GM23338 (cell line): ENCODE results near the gene COG6.

Experiments
- POLR2AphosphoS5 ChIP-seq: IDR thresholded peaks from 2 replicates; pipeline ENCODE4 v1.6.1; 2016; ENCODE audit warnings: antibody characterized with exemption, low read depth
- TF ChIP-seq, protein P1 (sequence below), 2 experiments: fragments of 200-600 bp in 1 of 2; sonication (generic) in 1 of 2; conservative IDR thresholded peaks; 2 replicates each; pipeline versions ENCODE4 v1.5.1 to v1.6.1; 2016 to 2017; ENCODE audit warnings: antibody characterized with exemption in 2 of 2, low read depth in 2 of 2, mild to moderate bottlenecking in 2 of 2, moderate library complexity in 1 of 2

DNA sequence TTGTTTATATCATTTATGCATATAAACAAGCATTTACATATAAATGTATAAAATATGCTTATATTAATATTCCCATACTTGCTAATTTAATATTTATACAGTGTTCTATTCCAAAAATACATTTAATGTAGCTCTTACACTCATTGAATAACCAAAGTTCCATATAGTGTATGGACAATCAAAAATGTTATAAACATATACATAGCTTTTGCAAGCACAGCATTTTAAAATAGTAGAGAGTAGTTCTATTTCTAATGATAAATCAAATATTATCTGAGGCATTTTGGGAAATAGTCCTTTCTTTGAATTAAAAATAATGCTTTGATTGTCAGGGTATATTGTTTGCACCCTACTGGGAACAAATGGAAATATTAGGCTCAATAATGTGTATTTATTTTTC is 22.5 kb upstream of the COG6 start:
- TF ChIP-seq, protein P1, sequence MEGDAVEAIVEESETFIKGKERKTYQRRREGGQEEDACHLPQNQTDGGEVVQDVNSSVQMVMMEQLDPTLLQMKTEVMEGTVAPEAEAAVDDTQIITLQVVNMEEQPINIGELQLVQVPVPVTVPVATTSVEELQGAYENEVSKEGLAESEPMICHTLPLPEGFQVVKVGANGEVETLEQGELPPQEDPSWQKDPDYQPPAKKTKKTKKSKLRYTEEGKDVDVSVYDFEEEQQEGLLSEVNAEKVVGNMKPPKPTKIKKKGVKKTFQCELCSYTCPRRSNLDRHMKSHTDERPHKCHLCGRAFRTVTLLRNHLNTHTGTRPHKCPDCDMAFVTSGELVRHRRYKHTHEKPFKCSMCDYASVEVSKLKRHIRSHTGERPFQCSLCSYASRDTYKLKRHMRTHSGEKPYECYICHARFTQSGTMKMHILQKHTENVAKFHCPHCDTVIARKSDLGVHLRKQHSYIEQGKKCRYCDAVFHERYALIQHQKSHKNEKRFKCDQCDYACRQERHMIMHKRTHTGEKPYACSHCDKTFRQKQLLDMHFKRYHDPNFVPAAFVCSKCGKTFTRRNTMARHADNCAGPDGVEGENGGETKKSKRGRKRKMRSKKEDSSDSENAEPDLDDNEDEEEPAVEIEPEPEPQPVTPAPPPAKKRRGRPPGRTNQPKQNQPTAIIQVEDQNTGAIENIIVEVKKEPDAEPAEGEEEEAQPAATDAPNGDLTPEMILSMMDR (conservative IDR thresholded peaks at IDR 0.05; ENCODE audit: low read depth in 2 of 2): no peak
- no peak for TF ChIP-seq POLR2AphosphoS5
